Neural cell (in vitro differentiated cells): Measurements from ENCODE around the gene ARSJ. TPM values are rescaled to one million over a fixed set of nuclear protein-coding genes. Genes with fewer than 3 reads are reported as not detected.

Source experiments
- H2AFZ ChIP-seq: fragments of 200-600, 300-800 bp; sonication (generic), shearing (Covaris generic); 2 replicates; pipeline ENCODE4 v1.6.0; 2014; ENCODE audit warnings: low read depth, mild to moderate bottlenecking, antibody characterized with exemption, low read length, moderate library complexity
- H3F3A ChIP-seq: fragments of 200-600 bp; shearing (Covaris generic); 2 replicates; pipeline ENCODE4 v1.6.1; 2016; ENCODE audit warnings: mild to moderate bottlenecking, moderate library complexity, mixed read lengths, antibody characterized with exemption, low read length; ENCODE audit not compliant: insufficient read depth, poor library complexity, severe bottlenecking
- H3K27ac ChIP-seq: fragments of 200-600, 300-800 bp; sonication (generic), shearing (Covaris generic); 2 replicates; pipeline ENCODE4 v1.5.1; 2014; ENCODE audit warnings: mild to moderate bottlenecking, low read length, moderate library complexity
- H3K27me3 ChIP-seq: fragments of 300-800, 200-600 bp; sonication (generic), shearing (Covaris generic); 2 replicates; pipeline ENCODE4 v1.6.0; 2014; ENCODE audit warnings: mild to moderate bottlenecking, low read depth, low read length, moderate library complexity; ENCODE audit not compliant: insufficient read depth
- H3K36me3 ChIP-seq: fragments of 300-800, 200-600 bp; sonication (generic), shearing (Covaris generic); 2 replicates; pipeline ENCODE4 v1.5.1; 2014; ENCODE audit warnings: mild to moderate bottlenecking, antibody characterized with exemption, low read length, moderate library complexity; ENCODE audit not compliant: insufficient read depth
- H3K4me2 ChIP-seq: fragments of 300-800, 200-600 bp; sonication (generic), shearing (Covaris generic); 2 replicates; pipeline ENCODE4 v1.6.0; 2014; ENCODE audit warnings: mild to moderate bottlenecking, low read length
- H3K4me3 ChIP-seq: fragments of 300-800, 200-600 bp; sonication (generic), shearing (Covaris generic); 2 replicates; pipeline ENCODE4 v1.5.1; 2014; ENCODE audit warnings: mild to moderate bottlenecking, low read length, moderate library complexity
- H3K79me2 ChIP-seq: fragments of 200-600 bp; shearing (Covaris generic); replicated peaks from 2 replicates; pipeline ENCODE4 v1.6.0; 2014; ENCODE audit warnings: mild to moderate bottlenecking, low read length, moderate library complexity; ENCODE audit not compliant: insufficient read depth
- H3K9ac ChIP-seq: fragments of 300-800, 200-600 bp; sonication (generic), shearing (Covaris generic); 2 replicates; pipeline ENCODE4 v1.6.1; 2016; ENCODE audit warnings: mild to moderate bottlenecking, low read length, mixed read lengths
- H3K9me2 ChIP-seq: fragments of 200-600 bp; shearing (Covaris generic); 2 replicates; pipeline ENCODE4 v1.6.1; 2016; ENCODE audit warnings: mild to moderate bottlenecking, low read length, mixed read lengths; ENCODE audit not compliant: insufficient read depth
- H3K9me3 ChIP-seq: fragments of 200-600, 300-800 bp; sonication (generic), shearing (Covaris generic); 2 replicates; pipeline ENCODE4 v1.6.1; 2016; ENCODE audit warnings: mild to moderate bottlenecking, mixed run types, low read length, moderate library complexity, mixed read lengths
- H4K20me1 ChIP-seq: fragments of 200-600 bp; shearing (Covaris generic); 2 replicates; pipeline ENCODE4 v1.6.1; 2016; ENCODE audit warnings: mild to moderate bottlenecking, mixed run types; ENCODE audit not compliant: insufficient read depth
- EP300 ChIP-seq: fragments of 450-650 bp; conservative IDR thresholded peaks from 2 replicates; pipeline ENCODE4 v1.6.1; 2014; ENCODE audit warnings: antibody characterized with exemption, mild to moderate bottlenecking, moderate library complexity; ENCODE audit not compliant: poor library complexity, severe bottlenecking
- EZH2 ChIP-seq: fragments of 200-600, 300-800 bp; shearing (Covaris generic), sonication (generic); IDR thresholded peaks from 2 replicates; pipeline ENCODE4 v1.6.1; 2014; ENCODE audit warnings: antibody characterized with exemption, low read length, borderline replicate concordance, mild to moderate bottlenecking; ENCODE audit not compliant: insufficient read depth, poor library complexity, severe bottlenecking
- MXI1 ChIP-seq: fragments of 450-650 bp; conservative IDR thresholded peaks from 2 replicates; pipeline ENCODE4 v1.6.1; 2014; ENCODE audit warnings: antibody characterized with exemption, mild to moderate bottlenecking; ENCODE audit not compliant: poor library complexity, severe bottlenecking
- POLR2AphosphoS5 ChIP-seq: IDR thresholded peaks from 2 replicates; pipeline ENCODE4 v1.6.1; 2012
- RAD21 ChIP-seq: fragments of 450-650 bp; conservative IDR thresholded peaks from 2 replicates; pipeline ENCODE4 v1.6.1; 2014; ENCODE audit warnings: antibody characterized with exemption, mild to moderate bottlenecking, moderate library complexity
- SMC3 ChIP-seq: fragments of 450-650 bp; conservative IDR thresholded peaks from 2 replicates; pipeline ENCODE4 v1.6.1; 2014; ENCODE audit warnings: antibody characterized with exemption, mild to moderate bottlenecking, moderate library complexity; ENCODE audit not compliant: poor library complexity
- TAF1 ChIP-seq: IDR thresholded peaks from 2 replicates; pipeline ENCODE4 v1.6.1; 2012; ENCODE audit warnings: low read depth
- polyA plus RNA-seq: library from polyadenylated mRNA; depleted of rRNA; stranded (reverse); fragments of >200 nt; gene quantifications from 2 replicates; pipeline ENCODE4 v1.2.3, GENCODE V29; 2014
- TF ChIP-seq, protein P1 (sequence below): IDR thresholded peaks from 2 replicates; pipeline ENCODE4 v1.6.1; 2012; ENCODE audit warnings: borderline replicate concordance
- TF ChIP-seq, protein P2 (sequence below): fragments of 450-650 bp; IDR thresholded peaks from 2 replicates; pipeline ENCODE4 v1.5.1; 2014; ENCODE audit warnings: antibody characterized with exemption, mild to moderate bottlenecking, moderate library complexity; ENCODE audit not compliant: poor library complexity, severe bottlenecking

The ARSJ gene
- polyA plus RNA-seq, 1 donor from 2014 or later, result 0.10 TPM

DNA sequence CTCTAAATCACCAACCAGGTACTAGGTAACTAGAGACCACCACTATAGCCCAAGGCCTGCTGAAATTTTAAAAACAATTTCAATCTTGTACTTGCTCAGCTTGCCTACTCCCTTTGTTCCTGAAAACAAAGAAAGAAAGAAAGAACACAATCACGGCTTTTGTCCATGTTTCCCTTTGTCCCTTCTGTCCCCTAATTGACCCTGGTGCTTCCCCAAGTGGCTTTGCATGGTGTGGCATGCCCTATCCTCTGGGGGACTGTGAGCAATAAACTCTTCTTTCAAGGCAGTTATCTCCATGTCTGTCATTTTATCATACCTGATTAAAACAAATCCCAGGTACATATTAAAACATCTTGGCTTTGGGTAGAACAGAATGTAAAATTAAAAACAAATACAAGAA, 94.8 kb downstream of the ARSJ start:
- H3F3A ChIP-seq, result no peaks in the 10 kb centered on the region
- H3K27ac ChIP-seq, result no peak overlapping the region
- no peak overlapping the region for H3K4me2 ChIP-seq
- H3K4me3 ChIP-seq, result no peak overlapping the region
- no peak overlapping the region for H3K9ac ChIP-seq
- no peaks in the 10 kb centered on the region for H4K20me1 ChIP-seq
- H3K9me2 ChIP-seq, result no peaks in the 10 kb centered on the region
- TF ChIP-seq EP300, result no peak
- no peak for TF ChIP-seq RAD21
- TF ChIP-seq MXI1, result no peak
- TF ChIP-seq, protein P1, sequence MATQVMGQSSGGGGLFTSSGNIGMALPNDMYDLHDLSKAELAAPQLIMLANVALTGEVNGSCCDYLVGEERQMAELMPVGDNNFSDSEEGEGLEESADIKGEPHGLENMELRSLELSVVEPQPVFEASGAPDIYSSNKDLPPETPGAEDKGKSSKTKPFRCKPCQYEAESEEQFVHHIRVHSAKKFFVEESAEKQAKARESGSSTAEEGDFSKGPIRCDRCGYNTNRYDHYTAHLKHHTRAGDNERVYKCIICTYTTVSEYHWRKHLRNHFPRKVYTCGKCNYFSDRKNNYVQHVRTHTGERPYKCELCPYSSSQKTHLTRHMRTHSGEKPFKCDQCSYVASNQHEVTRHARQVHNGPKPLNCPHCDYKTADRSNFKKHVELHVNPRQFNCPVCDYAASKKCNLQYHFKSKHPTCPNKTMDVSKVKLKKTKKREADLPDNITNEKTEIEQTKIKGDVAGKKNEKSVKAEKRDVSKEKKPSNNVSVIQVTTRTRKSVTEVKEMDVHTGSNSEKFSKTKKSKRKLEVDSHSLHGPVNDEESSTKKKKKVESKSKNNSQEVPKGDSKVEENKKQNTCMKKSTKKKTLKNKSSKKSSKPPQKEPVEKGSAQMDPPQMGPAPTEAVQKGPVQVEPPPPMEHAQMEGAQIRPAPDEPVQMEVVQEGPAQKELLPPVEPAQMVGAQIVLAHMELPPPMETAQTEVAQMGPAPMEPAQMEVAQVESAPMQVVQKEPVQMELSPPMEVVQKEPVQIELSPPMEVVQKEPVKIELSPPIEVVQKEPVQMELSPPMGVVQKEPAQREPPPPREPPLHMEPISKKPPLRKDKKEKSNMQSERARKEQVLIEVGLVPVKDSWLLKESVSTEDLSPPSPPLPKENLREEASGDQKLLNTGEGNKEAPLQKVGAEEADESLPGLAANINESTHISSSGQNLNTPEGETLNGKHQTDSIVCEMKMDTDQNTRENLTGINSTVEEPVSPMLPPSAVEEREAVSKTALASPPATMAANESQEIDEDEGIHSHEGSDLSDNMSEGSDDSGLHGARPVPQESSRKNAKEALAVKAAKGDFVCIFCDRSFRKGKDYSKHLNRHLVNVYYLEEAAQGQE, result no peak
- no peak for TF ChIP-seq TAF1
- no peak for TF ChIP-seq EZH2
- TF ChIP-seq, protein P2, sequence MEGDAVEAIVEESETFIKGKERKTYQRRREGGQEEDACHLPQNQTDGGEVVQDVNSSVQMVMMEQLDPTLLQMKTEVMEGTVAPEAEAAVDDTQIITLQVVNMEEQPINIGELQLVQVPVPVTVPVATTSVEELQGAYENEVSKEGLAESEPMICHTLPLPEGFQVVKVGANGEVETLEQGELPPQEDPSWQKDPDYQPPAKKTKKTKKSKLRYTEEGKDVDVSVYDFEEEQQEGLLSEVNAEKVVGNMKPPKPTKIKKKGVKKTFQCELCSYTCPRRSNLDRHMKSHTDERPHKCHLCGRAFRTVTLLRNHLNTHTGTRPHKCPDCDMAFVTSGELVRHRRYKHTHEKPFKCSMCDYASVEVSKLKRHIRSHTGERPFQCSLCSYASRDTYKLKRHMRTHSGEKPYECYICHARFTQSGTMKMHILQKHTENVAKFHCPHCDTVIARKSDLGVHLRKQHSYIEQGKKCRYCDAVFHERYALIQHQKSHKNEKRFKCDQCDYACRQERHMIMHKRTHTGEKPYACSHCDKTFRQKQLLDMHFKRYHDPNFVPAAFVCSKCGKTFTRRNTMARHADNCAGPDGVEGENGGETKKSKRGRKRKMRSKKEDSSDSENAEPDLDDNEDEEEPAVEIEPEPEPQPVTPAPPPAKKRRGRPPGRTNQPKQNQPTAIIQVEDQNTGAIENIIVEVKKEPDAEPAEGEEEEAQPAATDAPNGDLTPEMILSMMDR, result no peak
- no peak for TF ChIP-seq SMC3
- no peak for TF ChIP-seq POLR2AphosphoS5
- no peak overlapping the region for H2AFZ ChIP-seq
- H3K36me3 ChIP-seq, result no peaks in the 10 kb centered on the region
- H3K27me3 ChIP-seq, result no peaks in the 10 kb centered on the region
- H3K79me2 ChIP-seq, result no peaks in the 10 kb centered on the region
- H3K9me3 ChIP-seq, result no peaks in the 10 kb centered on the region

DNA sequence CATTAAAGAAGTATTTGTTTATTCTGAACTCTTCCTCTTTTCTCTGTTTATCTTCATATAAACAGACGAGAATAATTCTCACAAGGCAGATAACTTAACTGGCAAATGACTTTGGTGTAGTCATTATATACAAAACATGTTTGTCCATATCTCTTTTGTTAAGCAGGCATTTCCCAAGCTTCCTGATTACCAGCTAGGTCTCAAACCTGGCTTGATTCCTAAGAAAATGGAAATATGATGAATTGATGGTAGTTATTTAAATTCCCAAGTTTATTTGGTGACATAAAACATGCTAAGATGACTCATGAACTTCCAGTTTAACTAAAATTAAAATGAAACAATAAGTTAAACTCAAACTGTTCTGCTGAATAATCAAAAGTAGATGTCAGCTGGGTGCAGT, 96.8 kb downstream of the ARSJ start:
- H3K4me3 ChIP-seq, result no peak overlapping the region
- H4K20me1 ChIP-seq, result no peaks in the 10 kb centered on the region
- H3K9me3 ChIP-seq, result no peaks in the 10 kb centered on the region
- no peaks in the 10 kb centered on the region for H3K27me3 ChIP-seq
- no peaks in the 10 kb centered on the region for H3K79me2 ChIP-seq
- TF ChIP-seq, protein P2, result no peak
- TF ChIP-seq, protein P1, result no peak
- no peak for TF ChIP-seq EP300
- TF ChIP-seq RAD21, result no peak
- TF ChIP-seq MXI1, result no peak
- TF ChIP-seq EZH2, result no peak
- no peak overlapping the region for H3K9ac ChIP-seq
- H2AFZ ChIP-seq, result no peak overlapping the region
- H3K9me2 ChIP-seq, result no peaks in the 10 kb centered on the region
- no peaks in the 10 kb centered on the region for H3K36me3 ChIP-seq
- H3F3A ChIP-seq, result no peaks in the 10 kb centered on the region
- no peak overlapping the region for H3K27ac ChIP-seq
- no peak overlapping the region for H3K4me2 ChIP-seq
